Skeletal muscle tissue (tissue), 4 donors: ENCODE measurements around the gene QSER1. TPM values are rescaled to one million over a fixed set of nuclear protein-coding genes. Genes with fewer than 3 reads are reported as not detected.

ENCODE experiments used
- H3K27ac ChIP-seq: one replicate; pipeline ENCODE4 v1.7.0; 2013; ENCODE audit warnings: mild to moderate bottlenecking, low read depth, low read length, inconsistent platforms
- H3K27me3 ChIP-seq, 3 donors: one replicate each; pipeline ENCODE4 v1.7.0; 2013; ENCODE audit warnings: low read length in 3 of 3; ENCODE audit not compliant: control insufficient read depth in 3 of 3, insufficient read depth in 3 of 3
- H3K36me3 ChIP-seq, 3 donors: one replicate each; pipeline ENCODE4 v1.7.0; 2013; ENCODE audit warnings: low read length in 3 of 3; ENCODE audit not compliant: control insufficient read depth in 3 of 3, insufficient read depth in 3 of 3
- H3K4me1 ChIP-seq, 3 donors: one replicate each; pipeline ENCODE4 v1.7.0; 2013; ENCODE audit warnings: low read length in 3 of 3, mild to moderate bottlenecking in 3 of 3; ENCODE audit not compliant: control insufficient read depth in 3 of 3, insufficient read depth in 3 of 3
- H3K4me3 ChIP-seq, 3 donors: one replicate each; pipeline ENCODE4 v1.7.0; 2013; ENCODE audit warnings: low read length in 3 of 3
- H3K9ac ChIP-seq, 3 donors: one replicate each; pipeline ENCODE4 v1.7.0; 2013; ENCODE audit warnings: low read length in 3 of 3, mild to moderate bottlenecking in 3 of 3, moderate library complexity in 2 of 3, low read depth in 1 of 3
- H3K9me3 ChIP-seq, 3 donors: one replicate each; pipeline ENCODE4 v1.7.0; 2013; ENCODE audit warnings: low read length in 3 of 3; ENCODE audit not compliant: control insufficient read depth in 3 of 3
- total RNA-seq: library from RNA; depleted of rRNA; stranded (reverse); fragments of >200 nt; gene quantifications from one replicate; pipeline ENCODE4 v1.2.3, GENCODE V29; 2014
- donor health status: Osteomylitis.

Gene QSER1
- total RNA-seq, result 29.2 TPM

DNA sequence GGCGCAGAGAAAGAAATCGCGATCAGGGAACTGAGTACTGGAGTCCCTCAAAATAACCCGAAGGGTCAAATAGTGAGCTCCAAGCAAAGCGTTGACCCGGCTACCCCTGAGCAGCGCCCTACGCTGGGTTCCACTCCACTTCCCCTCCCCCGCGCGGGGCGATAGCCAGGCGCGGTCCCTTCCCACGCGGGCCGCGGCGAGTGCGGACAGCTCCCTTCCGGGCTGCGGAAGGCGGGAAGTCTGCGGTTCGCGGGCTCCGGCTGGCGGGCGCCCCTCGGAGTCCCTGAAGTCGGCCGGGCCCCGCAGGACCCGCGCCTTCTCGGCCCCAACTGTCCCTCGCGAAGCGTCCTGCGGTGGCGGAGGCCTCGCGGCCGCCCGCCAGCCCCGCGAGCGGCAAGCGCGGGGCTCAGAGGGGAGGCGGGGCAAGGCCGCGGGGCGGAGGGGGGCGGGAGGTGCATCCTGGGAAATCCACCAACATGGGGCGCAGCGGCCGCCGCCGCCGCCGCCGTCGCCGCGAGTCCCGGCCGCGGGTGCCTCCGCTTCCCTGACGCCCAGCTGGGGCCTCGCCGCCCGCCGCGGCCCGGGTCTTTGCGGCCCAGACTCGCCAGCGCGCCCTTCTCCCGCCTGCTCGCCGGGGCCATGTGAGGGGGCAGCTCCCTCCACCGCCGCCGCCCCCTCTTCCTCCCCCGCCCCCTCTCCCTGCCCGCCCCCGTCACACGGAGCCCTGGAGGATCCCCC lies at the start of gene QSER1:
Gene QSER1, plus strand, starts transcription at position 457 of the 738 bp plus-strand sequence. CDS start 315 bp downstream, outside the sequence.
- Histone ChIP-seq H3K27me3 (no peaks in the 10 kb centered on the region), H3K36me3 (no peaks in the 10 kb centered on the region), H3K9ac (peak within 1 kb of the TSS; percentile 88 to 92 (median 90)), H3K9me3 (no peaks in the 10 kb centered on the region), H3K4me3 (peak within 1 kb of the TSS; percentile 77 to 87 (median 87)), H3K27ac (peak within 1 kb of the TSS; percentile 84), H3K4me1 (peaks cover 3 to 12% (median 5%) of the 10 kb centered on the region in 3 donors)

DNA sequence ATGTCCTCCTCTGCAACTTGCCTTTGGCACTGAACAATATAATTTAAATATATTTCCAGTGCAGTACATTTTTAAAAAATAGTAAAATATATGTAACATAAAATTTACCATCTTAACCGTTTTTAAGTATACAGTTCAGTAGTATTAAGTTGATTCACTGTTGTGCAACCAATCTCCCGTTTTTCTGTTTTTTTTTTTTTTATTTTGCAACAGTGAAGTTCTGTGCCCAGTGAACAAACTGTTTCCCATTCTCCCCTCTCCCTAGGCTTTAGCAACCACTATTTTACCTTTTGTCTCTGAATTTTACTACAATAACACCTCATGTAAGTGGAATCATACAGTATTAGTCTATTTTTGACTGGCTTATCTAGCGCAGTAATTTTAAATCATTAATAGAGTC lies 49.1 kb upstream of the QSER1 start:
- no peaks in the 10 kb centered on the region for H3K27me3 ChIP-seq

DNA sequence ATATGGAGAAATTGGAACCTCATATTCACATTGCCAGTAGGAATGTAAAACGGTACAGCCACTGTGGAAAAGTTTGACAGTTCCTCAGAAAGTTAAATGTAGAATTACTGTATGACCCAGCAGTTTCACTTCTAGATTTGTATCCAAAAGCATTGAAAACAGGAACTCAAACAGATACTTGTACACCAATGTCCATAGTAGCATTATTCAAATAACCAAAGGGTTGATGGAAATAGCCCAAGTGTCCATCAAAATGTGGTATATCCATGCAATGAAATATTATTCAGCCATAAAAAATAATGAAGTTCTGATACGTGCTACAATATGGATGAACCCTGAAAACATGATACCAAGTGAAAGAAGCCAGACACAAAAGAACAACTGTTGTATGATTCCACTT lies 45.1 kb upstream of the QSER1 start:
- Histone ChIP-seq H3K9me3 (peaks cover 0 to 5% (median 0%) of the 10 kb centered on the region in 3 donors), H3K27me3 (no peaks in the 10 kb centered on the region), H3K27ac (no peak overlapping the region), H3K9ac (no peak overlapping the region), H3K36me3 (no peaks in the 10 kb centered on the region), H3K4me3 (no peak overlapping the region), H3K4me1 (no peaks in the 10 kb centered on the region)

More for the DNA sequence above, 49.1 kb upstream of the QSER1 start:
- Histone ChIP-seq H3K9ac (no peak overlapping the region), H3K4me3 (no peak overlapping the region), H3K4me1 (no peaks in the 10 kb centered on the region), H3K36me3 (no peaks in the 10 kb centered on the region), H3K27ac (no peak overlapping the region), H3K9me3 (peaks cover 0 to 5% (median 0%) of the 10 kb centered on the region in 3 donors)

DNA sequence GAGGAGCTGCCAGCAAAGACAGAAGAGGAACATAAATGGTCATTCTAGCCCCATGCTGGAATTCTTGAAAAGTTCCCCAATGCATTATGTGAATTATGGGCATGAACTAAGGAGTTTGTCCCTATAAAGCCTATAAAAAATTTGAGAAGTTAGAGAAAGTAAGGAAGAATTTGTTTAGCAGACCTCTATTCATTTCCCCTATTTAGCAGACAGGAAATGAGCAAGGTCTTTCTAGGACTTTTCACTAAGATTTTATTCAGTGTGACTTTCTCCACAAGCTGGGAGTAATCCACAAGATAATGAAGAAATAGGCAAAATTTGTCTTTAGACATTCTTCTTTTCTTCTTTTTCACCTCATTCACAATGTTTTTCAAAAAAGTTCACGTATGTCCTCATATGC lies 42.9 kb upstream of the QSER1 start:
- no peak overlapping the region for H3K4me3 ChIP-seq
- no peaks in the 10 kb centered on the region for H3K4me1 ChIP-seq
- H3K27ac ChIP-seq, result no peak overlapping the region
- H3K9ac ChIP-seq, result no peak overlapping the region
- peaks cover 0 to 5% (median 0%) of the 10 kb centered on the region in 3 donors for H3K9me3 ChIP-seq
- H3K27me3 ChIP-seq, result no peaks in the 10 kb centered on the region
- H3K36me3 ChIP-seq, result no peaks in the 10 kb centered on the region

DNA sequence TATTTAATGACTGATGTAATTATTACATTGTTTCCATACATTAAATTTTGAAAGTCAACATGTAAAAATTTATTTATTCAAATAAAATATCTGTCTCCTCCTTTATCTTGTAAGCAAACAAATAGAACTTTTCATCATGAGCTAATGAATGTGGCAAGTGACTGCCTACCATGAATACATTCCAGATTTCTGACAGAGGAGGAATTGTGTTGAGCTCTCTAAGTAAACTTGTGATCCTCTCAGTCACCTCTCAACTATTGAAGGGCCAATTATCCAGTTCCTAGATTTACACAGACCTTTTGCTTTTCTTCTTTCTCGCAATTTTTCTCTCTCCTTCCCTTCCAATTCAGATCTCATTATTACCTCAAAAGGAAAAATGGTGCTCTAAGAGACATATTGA lies 41.4 kb upstream of the QSER1 start:
- no peak overlapping the region for H3K27ac ChIP-seq
- no peaks in the 10 kb centered on the region for H3K36me3 ChIP-seq
- H3K9ac ChIP-seq, result no peak overlapping the region
- no peaks in the 10 kb centered on the region for H3K4me1 ChIP-seq
- H3K27me3 ChIP-seq, result no peaks in the 10 kb centered on the region
- no peak overlapping the region for H3K4me3 ChIP-seq
- peaks cover 0 to 5% (median 0%) of the 10 kb centered on the region in 3 donors for H3K9me3 ChIP-seq

DNA sequence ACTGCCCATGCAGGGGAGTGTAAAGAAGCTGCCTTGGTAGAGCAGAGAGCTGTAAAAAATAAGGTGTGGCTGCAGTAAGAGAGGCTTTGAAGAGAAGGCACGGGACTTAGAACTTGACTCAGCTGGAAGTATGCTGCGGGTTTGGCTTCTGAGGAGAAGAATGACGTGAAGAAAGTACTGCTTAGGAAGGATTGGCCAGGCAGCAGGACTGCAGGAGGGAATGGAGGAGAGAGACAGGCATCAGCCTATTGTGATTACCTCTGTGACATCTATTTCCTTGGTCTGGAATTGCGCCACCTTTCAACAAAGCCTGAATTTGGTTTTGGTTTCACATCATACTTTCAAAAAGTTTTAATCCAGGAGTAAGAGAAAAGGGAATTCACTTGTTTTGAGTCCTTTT lies 40.4 kb upstream of the QSER1 start:
- H3K9me3 ChIP-seq, result peaks cover 0 to 5% (median 0%) of the 10 kb centered on the region in 3 donors
- no peaks in the 10 kb centered on the region for H3K36me3 ChIP-seq
- H3K9ac ChIP-seq, result no peak overlapping the region
- H3K4me1 ChIP-seq, result no peaks in the 10 kb centered on the region
- H3K27ac ChIP-seq, result no peak overlapping the region
- H3K4me3 ChIP-seq, result no peak overlapping the region
- no peaks in the 10 kb centered on the region for H3K27me3 ChIP-seq

DNA sequence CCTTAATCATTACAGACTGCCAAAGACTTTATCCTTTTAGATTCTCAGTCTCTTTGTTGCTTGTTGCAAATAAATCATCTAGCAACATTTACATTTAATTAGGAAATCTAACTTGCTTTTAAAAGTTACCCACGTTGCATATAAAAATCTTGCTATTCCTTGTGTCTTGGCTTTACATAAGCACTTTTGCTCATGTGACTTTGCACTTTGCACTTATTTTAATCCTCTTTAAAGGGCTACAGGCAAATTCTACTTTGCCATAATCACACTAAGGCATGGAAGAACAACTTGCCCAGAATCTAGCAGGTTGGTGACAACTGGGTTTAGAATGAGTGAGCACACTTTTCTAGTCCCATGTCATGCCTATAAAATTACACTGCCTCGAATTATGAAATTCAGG lies 37.0 kb upstream of the QSER1 start:
- Histone ChIP-seq H3K9me3 (no peaks in the 10 kb centered on the region), H3K9ac (no peak overlapping the region), H3K36me3 (no peaks in the 10 kb centered on the region), H3K4me3 (no peak overlapping the region), H3K27me3 (no peaks in the 10 kb centered on the region), H3K27ac (no peak overlapping the region), H3K4me1 (no peaks in the 10 kb centered on the region)

DNA sequence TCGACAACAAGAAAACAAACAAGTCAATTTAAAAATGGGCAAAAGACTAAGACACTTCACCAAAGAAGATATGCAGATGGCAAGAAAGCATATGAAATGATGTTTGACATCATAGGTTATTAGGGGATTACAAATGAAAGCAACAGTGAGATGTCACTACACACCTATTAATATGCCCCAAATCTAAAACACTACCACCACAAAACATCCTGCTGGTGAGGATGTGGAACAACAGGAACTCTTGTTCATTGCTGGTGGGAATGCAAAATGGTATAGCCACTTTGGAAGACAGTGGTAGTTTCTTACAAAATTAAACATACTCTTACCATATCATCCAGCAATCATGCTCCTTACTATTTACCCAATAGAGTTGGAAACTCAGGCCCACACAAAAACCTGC lies 33.9 kb upstream of the QSER1 start:
- H3K27ac ChIP-seq, result no peak overlapping the region
- no peaks in the 10 kb centered on the region for H3K9me3 ChIP-seq
- H3K36me3 ChIP-seq, result no peaks in the 10 kb centered on the region
- no peaks in the 10 kb centered on the region for H3K27me3 ChIP-seq
- no peak overlapping the region for H3K4me3 ChIP-seq
- no peak overlapping the region for H3K9ac ChIP-seq
- no peaks in the 10 kb centered on the region for H3K4me1 ChIP-seq

DNA sequence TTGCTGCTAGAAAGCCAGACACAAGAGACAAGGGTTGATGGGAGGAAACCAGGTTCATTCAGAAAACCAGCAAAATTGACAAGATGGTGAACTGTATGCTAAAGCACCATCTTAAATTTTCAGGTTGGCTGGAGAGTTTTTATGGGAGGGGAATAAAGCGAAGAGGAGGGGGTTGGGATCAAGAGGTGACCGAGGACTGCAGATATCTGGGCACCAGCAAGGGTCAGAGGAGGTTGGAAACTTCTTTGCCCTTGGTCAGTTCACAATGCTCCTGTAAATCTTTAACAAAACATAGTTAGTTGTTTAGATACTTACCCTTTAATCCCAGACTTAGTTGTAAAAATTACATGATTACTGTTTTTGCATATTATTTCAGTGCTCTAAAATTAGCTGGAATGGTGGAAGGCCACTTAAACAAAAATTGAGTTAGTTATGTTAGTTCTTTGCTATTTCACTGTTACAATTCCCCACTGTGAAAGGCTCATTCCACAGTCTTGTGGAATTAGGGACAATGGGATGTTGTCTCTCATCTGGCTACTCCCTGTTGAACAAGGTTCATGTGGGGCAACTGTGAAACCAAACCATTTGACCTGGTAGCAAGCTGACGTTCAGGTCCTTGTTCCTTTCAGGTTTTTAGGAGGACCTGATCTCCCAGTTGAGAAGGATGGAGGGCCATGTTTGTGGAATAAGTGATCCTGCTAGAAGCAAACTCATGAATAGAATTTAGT lies 30.6 kb upstream of the QSER1 start:
- H3K27ac ChIP-seq, result no peak overlapping the region
- H3K9ac ChIP-seq, result no peak overlapping the region
- no peaks in the 10 kb centered on the region for H3K36me3 ChIP-seq
- no peaks in the 10 kb centered on the region for H3K4me1 ChIP-seq
- H3K9me3 ChIP-seq, result no peaks in the 10 kb centered on the region
- H3K4me3 ChIP-seq, result no peak overlapping the region
- no peaks in the 10 kb centered on the region for H3K27me3 ChIP-seq

DNA sequence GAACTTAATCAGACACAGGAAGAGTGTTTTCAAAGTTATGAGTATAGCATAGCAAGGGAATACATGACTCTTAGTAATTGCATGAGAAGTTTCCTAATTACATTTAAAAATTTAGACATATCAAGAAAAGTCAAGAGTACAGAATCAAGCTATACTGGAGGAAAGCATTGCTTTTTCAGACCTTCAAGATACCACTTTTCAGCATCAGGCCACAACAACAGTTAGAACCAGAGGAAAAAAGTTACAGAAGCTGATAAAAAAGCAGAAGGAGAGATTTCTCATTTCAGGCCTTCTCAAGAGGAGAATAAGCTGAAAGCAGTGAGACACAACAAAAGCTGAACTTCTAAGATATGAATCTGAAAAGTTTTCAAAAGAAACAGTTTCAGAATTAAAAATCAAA lies 28.1 kb upstream of the QSER1 start:
- no peaks in the 10 kb centered on the region for H3K9me3 ChIP-seq
- H3K9ac ChIP-seq, result no peak overlapping the region
- H3K36me3 ChIP-seq, result no peaks in the 10 kb centered on the region
- no peaks in the 10 kb centered on the region for H3K27me3 ChIP-seq
- no peak overlapping the region for H3K27ac ChIP-seq
- H3K4me1 ChIP-seq, result no peaks in the 10 kb centered on the region
- H3K4me3 ChIP-seq, result no peak overlapping the region
